GM18502 (cell line): ENCODE measurements around the gene KRTAP19-2.
"Not testable (repeated sequence)": the region's sequence is repeated elsewhere in the genome, so short reads cannot be mapped to it uniquely, and the experiment has no call there.

Source experiments
- ATAC-seq: cut with Tn5 transposase; IDR thresholded peaks from one replicate; pipeline ENCODE4 v1.9.1; 2021; ENCODE audit warnings: mild to moderate bottlenecking; ENCODE audit not compliant: unreplicated experiment, poor library complexity

The KRTAP19-2 gene, protein sequence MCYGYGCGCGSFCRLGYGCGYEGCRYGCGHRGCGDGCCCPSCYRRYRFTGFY

DNA sequence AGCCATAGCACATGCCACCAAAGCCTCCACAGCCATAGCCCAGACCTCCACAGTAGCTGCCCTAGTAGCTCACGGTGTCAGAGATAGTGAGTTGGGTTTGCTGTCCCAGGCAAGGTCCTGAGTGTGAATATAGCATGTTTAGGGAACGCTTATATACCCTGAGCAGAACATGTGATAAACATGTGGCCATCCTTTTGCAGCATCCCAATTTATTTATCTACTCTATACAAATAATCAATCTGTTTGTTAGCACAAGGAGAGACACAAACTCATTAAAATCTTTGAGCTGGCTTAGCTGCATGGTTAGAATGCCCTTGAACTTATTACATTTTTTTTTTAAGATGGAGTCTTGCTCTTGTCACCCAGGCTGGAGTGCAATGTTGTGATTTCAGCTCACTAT is at the start of gene KRTAP19-2:
Gene KRTAP19-2 (minus strand): TSS at position 101 of the 400 bp plus-strand sequence. CDS start 88 bp downstream, at position 13.
- ATAC-seq: no peak

DNA sequence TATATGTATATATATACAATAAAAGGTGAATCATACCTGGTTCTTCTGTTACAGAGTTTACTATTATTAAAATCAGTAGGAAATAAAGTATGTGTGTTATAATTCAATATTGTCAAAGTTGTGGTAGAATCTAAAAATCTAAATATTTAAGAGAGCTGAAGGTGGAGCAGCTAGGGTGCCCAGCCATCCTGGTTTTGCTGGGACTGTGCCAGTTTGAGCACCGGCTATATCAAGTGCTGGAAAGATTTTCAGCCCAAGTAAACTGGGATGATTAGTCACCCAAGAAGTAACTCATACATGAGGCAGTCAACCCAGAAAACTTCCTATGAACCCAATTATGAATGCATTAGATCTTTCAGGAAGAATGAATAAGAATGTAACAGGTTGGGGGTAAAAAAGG is 31.6 kb upstream of the KRTAP19-2 start:
- ATAC-seq: no peak

DNA sequence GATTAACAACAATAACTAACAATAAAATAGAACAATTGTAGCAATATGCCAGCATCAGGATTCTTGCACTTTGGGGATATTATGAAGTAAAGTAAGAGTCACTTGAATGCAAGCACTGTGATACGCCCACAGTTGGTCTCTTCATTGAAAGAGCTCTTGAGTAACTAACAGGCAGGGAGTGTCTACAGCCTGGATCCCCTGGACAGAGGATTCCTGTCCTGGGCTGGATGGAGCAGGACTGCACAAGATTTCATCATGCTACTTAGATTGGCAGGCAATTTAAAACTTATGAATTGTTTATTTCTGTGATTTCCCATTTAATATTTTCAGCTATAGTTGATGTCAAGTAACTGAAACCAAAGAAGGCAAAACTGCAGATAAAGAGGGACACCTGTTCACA is 28.4 kb upstream of the KRTAP19-2 start:
- ATAC-seq: no peak

DNA sequence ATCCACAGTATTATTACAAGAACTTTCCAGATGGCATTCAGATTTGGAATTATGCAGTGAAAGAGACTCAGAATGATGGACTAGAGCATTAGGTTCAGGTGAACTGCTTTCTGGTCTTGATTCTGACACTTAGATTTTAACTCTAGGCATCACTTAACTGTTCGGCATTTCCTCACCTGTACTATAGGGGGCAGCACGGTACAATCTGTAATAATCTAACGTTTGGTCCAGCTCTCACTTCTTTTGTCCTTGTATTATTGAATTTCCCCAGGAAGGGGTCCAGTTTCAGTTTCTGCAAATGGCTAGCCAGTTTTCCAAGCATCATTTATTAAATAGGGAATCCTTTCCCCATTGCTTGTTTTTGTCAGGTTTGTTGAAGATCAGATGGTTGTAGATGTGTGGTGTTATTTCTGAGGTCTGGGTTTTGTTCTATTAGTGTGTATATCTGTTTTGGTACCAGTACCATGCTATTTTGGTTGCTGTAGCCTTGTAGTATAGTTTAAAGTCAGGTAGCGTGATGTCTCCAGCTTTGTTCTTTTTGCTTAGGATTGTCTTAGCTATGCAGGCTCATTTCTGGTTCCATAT is 18.5 kb upstream of the KRTAP19-2 start:
- ATAC-seq: not testable (repeated sequence)

DNA sequence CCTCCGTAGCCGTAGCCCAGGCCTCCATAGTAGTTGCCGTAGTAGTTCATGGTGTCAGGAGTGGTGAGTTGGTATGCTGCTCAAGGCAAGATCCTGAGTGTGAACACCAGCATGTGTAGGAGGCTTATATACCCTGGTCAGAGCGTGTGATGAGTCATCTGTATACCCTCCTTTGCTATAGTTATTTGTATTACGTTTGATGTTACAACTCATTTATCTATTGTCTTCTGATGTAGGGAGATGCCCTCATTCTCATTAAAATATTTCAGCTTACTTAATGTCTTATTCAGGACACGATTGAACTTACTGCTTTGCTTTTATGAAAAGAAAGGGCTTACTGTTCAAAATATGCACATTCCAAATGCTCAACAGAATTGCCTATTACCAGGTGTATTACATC is 14.8 kb upstream of the KRTAP19-2 start, which contains the start of gene KRTAP19-5:
Gene KRTAP19-5 (minus strand): TSS at position 101 of the 400 bp plus-strand sequence. CDS start 51 bp downstream, at position 50.
- ATAC-seq: no peak

DNA sequence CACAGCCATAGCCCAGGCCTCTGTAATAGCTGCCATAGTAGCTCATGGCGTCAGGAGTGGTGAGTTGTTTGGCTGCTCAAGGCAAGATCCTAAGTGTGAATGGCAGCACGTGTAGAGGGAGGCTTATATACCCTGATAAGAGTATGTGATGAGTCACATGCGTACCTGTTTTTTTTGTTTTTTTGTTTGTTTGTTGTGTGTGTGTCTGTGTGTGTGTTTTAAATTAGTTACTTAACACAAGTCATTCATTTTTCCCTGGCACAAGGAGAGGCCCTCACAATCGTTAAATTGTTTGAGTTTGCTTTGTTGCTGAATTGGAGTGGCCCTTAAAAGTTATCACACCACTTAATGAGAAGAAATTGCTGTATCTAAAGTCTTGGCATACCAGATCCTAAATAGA is 9.8 kb upstream of the KRTAP19-2 start, which contains the start of gene KRTAP19-4:
Gene KRTAP19-4 (minus strand): TSS at position 101 of the 400 bp plus-strand sequence. CDS start 55 bp downstream, at position 46.
- no peak for ATAC-seq

DNA sequence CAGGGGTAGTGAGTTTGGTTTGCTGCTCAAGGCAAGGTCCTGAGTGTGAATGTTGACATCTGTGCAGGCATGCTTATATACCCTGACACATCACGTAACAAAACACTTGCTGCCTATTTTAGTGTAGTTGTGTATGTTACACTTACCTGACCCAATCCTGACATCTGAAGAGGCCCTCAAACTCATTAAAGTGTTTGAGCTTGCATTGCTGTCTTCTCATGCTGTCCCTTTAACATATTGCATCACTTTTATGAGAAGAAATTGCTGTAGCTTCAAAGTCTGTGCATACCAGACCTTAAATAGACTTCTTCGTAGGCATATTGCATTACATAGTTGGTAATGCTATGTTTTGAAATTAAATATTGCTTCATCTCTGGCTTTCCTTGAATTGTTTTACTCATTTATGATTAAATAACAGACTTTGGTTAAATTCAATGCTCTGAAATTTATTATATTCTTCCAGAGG is 4.8 kb upstream of the KRTAP19-2 start, which contains the start of gene KRTAP19-3:
Gene KRTAP19-3 (minus strand): TSS at position 51 of the 466 bp plus-strand sequence. CDS start 56 bp downstream, outside the sequence.
- no peak for ATAC-seq

DNA sequence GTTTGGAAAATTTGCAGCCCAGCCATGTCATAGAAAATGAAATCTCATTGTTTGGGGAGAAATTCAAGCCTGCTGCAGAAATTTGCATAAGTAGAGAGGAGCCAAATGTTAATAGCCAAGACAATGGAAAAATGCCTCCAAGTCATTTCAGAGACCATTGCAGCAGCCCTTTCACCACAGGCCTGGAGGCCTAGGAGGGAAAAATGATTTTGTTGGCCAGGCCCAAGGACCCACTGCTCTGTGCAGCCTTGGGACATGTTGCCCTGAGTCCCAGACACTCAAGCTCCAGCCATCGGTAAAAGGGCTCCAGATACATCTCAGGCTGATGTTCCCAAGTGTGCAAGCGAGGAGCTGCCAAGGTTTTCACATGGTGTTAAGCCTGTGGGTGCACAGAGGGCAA is 1.1 kb downstream of the KRTAP19-2 start:
- no peak for ATAC-seq

DNA sequence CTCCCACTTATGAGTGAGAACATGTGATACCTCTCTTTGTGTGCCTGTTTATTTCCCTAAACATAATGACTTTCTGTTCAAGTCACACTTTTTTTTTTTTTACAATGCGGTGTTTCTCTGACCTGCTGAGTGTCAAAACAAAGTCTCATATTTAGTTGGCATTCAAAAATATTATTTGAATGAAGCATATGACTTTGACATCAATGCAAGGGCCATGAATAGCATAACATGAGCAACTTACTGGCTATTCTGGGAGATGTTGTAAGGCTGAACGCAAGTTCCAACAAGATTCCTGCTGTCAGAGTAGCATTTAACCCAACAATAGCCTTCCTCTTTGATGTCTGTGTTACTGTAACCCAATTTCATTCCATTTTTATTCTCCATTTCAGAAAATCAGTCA is 5.1 kb downstream of the KRTAP19-2 start:
- ATAC-seq: no peak

DNA sequence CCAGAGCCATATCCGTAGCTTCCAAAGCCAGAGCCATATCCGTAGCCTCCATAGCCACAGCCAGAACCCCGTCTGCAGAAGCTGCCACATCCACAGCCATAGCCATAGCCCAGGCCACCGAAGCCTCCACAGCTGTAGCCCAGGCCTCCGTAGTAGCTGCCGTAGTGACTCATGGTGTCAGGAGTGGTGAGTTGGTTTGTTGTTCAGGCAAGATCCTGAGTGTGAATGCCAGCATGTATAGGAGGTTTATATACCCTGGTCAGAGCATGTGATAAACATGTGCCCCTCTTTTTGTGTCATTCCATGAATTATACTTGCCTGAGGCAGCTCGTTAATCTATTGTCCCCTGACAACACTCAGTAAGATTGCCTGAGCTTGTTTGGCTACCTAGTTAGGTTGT is 7.1 kb downstream of the KRTAP19-2 start, which contains the start of gene KRTAP19-1:
Gene KRTAP19-1 (minus strand): TSS at position 223 of the 400 bp plus-strand sequence. CDS start 50 bp downstream, at position 173.
- ATAC-seq: no peak

DNA sequence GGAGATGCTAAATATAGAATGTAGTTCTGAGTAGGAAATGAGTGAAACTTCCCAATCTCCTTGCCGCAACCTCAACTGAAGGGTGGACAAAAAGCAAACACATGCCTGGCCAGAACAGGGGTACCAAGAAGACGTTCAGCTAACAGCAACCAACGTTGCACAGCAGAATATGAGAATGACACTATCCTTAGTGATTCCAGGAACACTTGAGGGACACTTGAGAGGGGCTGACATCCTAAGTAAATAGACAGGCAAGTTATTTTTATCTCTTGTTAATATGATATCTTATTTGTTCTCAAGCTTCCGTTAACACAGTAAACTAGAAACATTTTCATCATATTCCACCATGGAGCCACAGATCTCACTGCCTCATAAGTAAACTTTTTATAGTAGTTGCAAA is 8.0 kb downstream of the KRTAP19-2 start:
- ATAC-seq: no peak

DNA sequence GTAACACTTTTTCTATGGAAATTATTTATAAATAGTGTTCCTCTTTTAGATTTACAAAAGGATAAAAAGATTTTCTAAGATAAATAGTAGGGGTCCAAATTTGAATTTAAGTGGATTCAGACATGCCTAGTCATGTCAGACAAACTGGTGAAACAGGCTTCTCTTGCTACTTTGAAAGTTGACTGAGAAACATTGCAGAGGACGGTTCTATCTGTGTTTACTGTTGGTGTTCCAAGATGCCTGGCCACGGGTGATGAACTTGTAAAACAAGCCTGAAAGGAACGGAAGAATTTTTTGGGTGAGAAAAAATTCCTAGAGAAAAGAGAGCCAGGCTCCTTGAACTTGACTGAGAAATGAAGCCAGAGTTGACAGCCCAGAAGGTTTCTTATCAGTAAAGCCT is 9.2 kb downstream of the KRTAP19-2 start:
- ATAC-seq: no peak

DNA sequence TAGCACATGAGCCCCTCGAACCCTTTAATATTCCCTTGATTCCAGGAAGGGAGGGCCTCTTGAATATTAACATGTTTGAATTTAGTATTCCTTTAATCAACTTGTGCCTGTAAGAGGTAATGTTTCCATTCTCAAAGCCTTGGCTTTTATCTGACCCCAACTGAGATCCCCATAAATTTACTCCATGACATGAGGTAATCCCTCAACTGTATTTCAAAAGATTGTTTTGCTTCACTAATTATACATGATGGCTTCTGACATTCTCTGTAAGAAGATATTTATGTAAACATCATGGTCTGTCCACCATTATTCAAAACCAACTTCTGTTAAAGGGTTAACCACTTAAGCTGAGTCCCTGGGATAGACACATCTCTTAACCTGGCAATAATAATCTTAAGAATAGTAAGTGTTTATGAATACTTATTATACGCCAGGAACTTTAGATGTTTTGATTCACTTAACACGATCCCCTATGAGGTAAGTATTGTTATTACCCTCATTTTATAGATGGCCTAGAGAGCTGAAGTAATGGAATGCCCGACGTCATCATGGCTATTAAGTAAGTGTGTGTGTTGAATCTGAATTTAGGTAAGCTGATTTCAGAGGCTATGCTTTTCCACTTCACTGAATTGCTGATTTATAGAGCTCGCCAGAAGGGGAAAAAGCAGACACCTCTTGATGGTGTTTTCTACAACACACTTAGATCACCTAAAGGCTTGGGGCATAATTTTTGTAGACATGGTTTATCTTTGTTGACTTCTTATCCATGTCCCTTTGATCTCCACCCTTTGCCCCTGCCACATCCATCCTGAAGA is 18.1 kb downstream of the KRTAP19-2 start:
- ATAC-seq: no peak

DNA sequence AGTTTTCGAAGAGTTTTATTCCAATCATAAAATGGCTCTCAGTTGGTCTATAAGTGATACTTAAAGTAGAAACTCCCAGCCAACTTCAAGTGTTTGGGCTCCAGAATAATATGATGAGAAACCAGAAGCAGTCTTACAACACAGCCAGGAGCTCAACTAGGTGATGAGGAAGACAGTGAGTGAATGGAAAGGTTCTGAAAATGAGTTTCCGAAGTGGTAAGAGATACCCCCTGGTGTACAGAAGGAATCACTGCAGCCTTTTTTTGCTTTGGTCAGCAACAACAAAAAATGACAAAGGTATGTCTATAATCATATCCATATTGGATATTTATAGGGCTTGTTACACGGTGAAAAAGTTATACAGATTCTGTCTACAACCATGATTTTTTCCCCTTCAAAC is 23.5 kb downstream of the KRTAP19-2 start:
- ATAC-seq: no peak

DNA sequence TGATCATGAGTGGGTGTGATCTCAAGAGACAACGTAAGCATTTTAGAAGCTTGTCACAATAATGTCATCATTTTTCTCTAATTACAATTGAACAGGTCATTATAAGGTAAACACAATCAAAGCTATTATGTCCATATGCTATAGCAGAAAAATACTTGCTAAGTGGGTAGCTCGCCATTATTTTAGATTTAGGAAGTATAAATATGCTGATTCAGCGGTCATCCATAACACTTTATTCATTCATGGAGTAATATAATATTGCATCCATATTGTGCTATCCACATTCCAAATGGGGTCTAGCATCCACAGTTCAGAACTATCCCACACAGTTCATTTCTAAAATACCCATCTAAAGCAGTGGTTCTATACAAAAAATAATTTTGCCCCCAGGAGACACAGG is 38.7 kb downstream of the KRTAP19-2 start:
- ATAC-seq: no peak

DNA sequence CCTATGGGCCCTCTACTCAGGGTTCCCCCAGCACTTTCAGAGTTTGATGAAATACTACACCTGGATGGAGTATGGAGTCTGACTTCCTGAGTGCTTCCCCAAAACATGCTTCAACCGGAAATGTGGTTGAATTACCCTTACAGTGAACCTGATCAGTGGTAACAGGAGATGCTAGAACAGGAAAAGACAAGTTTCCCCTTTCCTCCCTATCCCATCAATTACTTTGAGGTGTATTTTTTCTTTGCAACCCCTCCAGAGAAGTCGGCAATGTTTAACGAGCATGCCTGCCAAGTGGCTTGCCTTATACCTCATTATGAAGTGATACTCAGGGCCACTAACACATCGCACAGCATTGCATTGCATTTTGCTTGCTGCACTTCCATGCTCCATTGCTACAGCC is 40.2 kb downstream of the KRTAP19-2 start:
- no peak for ATAC-seq

DNA sequence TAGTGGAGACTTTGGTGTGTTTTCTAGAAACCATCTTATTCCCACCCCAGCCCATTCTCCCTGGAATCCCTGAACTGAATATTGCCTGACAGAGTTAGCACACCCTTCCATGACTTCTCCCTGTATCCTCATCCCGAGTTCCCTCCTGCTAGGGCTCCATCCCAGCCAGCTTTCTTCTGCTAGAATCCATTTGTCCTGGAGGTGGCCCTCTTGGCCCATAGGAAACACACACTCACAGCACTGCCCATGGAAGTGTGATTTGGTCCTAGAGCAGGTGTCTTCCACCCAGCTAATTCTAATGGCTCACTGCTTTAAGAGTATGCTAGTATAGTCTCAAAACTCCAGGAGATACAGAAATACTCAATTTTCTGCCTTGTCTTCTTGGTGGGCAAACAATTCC is 43.0 kb downstream of the KRTAP19-2 start:
- ATAC-seq: no peak

DNA sequence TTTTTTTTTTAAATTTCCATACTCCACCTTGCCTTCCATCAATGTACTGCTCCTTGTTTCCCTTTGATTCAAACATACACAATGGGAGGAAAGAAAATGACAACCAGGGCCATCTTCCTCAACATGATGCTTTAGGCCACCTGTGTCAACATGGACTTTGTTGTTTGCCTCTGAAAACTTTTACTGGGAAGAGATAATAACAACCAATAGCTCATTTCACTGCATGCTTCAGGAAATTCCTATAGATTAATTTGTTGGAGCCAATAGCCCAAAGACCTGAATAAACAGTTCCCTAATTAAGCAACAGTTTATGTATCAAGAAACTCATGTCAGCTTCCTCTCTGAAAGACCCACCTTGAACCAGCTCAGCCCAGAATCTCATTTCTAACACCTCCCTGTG is 44.0 kb downstream of the KRTAP19-2 start:
- no peak for ATAC-seq

DNA sequence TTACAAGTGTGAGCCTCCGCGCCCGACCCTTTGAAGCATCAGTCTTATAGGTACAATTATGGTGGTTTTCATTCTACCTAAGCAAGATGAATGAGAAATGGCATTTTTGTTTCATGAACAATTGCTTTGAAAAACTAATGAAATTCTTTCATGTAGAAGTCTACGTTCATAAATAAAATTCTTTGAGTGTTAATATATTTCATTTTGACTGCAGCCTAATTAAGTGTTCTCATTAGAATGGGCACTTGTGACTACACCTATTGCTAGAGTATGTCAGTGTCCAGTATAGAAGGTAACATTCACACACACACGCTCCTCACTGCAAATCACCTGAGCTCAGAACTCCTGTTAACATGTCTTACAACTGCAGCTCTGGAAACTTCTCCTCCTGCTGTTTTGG is 47.3 kb downstream of the KRTAP19-2 start, which contains the start of gene KRTAP15-1:
Gene KRTAP15-1 (plus strand): TSS at position 301 of the 400 bp plus-strand sequence. CDS start 53 bp downstream, at position 354.
- ATAC-seq: no peak
